ENCODE data around the gene CRMP1.

DNA sequence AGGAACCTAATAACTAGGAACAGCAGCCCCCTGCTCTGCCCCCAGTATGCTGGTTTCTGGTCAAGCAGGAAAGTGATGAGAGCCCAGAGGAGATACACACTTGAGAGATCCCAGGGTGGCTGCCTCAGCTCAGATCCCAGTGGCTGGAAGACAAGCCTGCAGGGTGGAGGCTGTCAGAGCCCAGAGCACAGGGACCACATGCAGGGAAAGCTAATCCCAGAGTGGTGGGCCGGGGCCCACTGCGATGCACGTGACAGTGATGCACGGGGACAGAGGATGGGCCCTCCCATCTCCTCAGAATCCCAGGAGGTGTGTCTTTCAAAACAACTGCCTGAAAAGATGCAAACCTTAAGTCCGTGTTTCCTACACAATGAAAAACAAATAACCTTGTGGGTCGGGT, 29.1 kb upstream of the CRMP1 start:
- no peak for TF ChIP-seq SP1 (IDR thresholded peaks at IDR 0.05)
- no peak for TF ChIP-seq SUZ12 (IDR thresholded peaks at IDR 0.05)
- TF ChIP-seq FOXK2 (IDR thresholded peaks at IDR 0.05) = no peak
- no peak for TF ChIP-seq BHLHE40 (IDR thresholded peaks at IDR 0.05; ENCODE audit: borderline replicate concordance)
- no peak for TF ChIP-seq ELF4 (IDR thresholded peaks at IDR 0.05)
- TF ChIP-seq PKNOX1 (IDR thresholded peaks at IDR 0.05) = no peak

All from HEK293T (cell line).